Astrocyte of the spinal cord (primary cell): ENCODE measurements around the gene FHIT.

Experiments
- DNase-seq: peaks from one replicate; pipeline ENCODE4 v3.0.0; 2011; ENCODE audit warnings: low read depth, low spot score
- H3K4me3 ChIP-seq: 2 replicates; pipeline ENCODE4 v1.5.1; 2011; ENCODE audit warnings: low read depth, mild to moderate bottlenecking, low read length, moderate library complexity
- CTCF ChIP-seq: IDR thresholded peaks from 2 replicates; pipeline ENCODE4 v1.5.1; 2012; ENCODE audit warnings: low read depth, mild to moderate bottlenecking, low read length, inconsistent platforms
- in situ Hi-C: cut with HindIII; loops from 2 replicates; pipeline ENCODE4 v1.10.0; 2017; ENCODE audit warnings: low sequenced_read_pairs

FHIT gene

GRCh38 chr3:59775761-59776325, 1475.4 kb downstream of the FHIT start:
- TF ChIP-seq CTCF: no peak
- in situ Hi-C loops: no loop called here
- no peak for DNase-seq
- H3K4me3 ChIP-seq: no peak overlapping the region

- in situ Hi-C loops: no loop called here
- DNase-seq: peak; percentile 31
- TF ChIP-seq CTCF: no peak
- H3K4me3 ChIP-seq: no peak overlapping the region
These were observed 1476.1 kb downstream of the FHIT start for GRCh38 chr3:59775106-59775505.

- in situ Hi-C loops: no loop called here
- H3K4me3 ChIP-seq: no peak overlapping the region
- no peak for TF ChIP-seq CTCF
- peak; percentile 87 for DNase-seq
These were observed 1476.6 kb downstream of the FHIT start for GRCh38 chr3:59774634-59775033.

GRCh38 chr3:59774000-59774399, 1477.3 kb downstream of the FHIT start:
- H3K4me3 ChIP-seq: no peak overlapping the region
- no peak for DNase-seq
- no peak for TF ChIP-seq CTCF
- in situ Hi-C loops: no loop called here

- TF ChIP-seq CTCF: no peak
- no peak for DNase-seq
- no peak overlapping the region for H3K4me3 ChIP-seq
- in situ Hi-C loops: no loop called here
These were observed 1478.5 kb downstream of the FHIT start for GRCh38 chr3:59772416-59773408.

- no peak for TF ChIP-seq CTCF
- DNase-seq: peak; percentile 88
- no peak overlapping the region for H3K4me3 ChIP-seq
- in situ Hi-C loops: no loop called here
These were observed 1479.5 kb downstream of the FHIT start for GRCh38 chr3:59771768-59772181.
